ENCODE data around the gene CEACAM1. TPM values are rescaled to one million over a fixed set of nuclear protein-coding genes. Genes with fewer than 3 reads are reported as not detected.

The CEACAM1 gene
- total RNA-seq, 2 experiments from 2014 or later, result 1.2 to 2.0 TPM

DNA sequence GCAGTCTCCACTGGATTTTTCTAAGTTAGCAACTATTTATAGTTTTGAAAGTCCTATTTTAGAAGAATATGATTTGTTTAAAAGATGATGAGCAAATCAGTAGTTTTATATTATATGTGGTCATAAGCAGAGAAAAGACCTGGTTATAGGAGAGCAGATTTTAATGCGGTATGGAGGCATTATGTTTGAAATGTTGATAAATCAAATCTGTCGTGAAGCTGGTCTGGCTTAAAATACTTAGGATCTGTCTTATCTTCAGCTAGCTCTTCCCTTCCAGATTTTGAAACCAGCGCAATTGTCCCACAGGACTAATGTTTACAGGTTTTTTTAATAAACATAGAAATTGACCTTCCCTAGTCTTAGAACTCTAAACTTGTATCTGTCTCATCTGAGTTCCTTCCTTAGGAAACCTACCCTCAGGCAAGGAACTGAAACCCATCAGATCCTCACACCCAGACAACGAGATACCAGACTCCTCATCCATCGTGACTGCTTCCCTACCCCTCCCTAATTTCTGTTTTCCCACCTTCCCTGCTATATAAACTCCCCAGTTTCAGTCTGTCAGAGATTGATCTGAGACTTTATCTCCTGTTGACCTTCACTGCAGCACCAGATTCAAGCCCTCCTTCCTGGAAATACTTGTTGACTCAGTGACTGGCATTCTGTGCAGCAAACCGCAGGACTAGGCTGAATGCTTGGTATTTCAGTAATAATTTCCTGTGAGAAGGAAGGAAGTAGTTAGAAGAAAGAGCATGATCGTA lies 47.8 kb downstream of the CEACAM1 start:
- Mint-ChIP-seq H3K27ac (peak overlapping the region; percentile 42), H3K4me3 (peak overlapping the region; percentile 61), H3K36me3 (ENCODE audit: low read depth) (no peaks in the 10 kb centered on the region), H3K27me3 (no peaks in the 10 kb centered on the region), H3K9me3 (no peaks in the 10 kb centered on the region), H3K4me1 (ENCODE audit: low read depth) (peaks cover 20% of the 10 kb centered on the region)
- Histone ChIP-seq H3K27me3 (ENCODE audit: control insufficient read depth in 1 of 2, insufficient read depth in 2 of 2, low read length in 2 of 2) (no peaks in the 10 kb centered on the region), H3K27ac (ENCODE audit: low read depth in 1 of 2, low read length in 2 of 2) (no peak overlapping the region), H3K9me3 (ENCODE audit: control insufficient read depth in 1 of 2, insufficient read depth in 1 of 2, low read length in 2 of 2) (no peaks in the 10 kb centered on the region), H3K4me3 (ENCODE audit: low read length) (no peak overlapping the region), H3K4me1 (ENCODE audit: insufficient read depth, low read length) (peaks cover 18% of the 10 kb centered on the region), H3K36me3 (ENCODE audit: insufficient read depth, low read length) (no peaks in the 10 kb centered on the region)
- ChIA-PET CTCF (interaction anchor here (0.7 kb wide), 1 partner anchor 29 kb away, joined by 5 read pairs; no protein-coding TSS in a partner anchor), POLR2A (no interaction called here)
- DNase-seq (peak in 6 of 14 experiments; percentile 0 to 55 (median 11)), ATAC-seq (ENCODE audit: poor library complexity) (no peak)
- TF ChIP-seq, protein P1, sequence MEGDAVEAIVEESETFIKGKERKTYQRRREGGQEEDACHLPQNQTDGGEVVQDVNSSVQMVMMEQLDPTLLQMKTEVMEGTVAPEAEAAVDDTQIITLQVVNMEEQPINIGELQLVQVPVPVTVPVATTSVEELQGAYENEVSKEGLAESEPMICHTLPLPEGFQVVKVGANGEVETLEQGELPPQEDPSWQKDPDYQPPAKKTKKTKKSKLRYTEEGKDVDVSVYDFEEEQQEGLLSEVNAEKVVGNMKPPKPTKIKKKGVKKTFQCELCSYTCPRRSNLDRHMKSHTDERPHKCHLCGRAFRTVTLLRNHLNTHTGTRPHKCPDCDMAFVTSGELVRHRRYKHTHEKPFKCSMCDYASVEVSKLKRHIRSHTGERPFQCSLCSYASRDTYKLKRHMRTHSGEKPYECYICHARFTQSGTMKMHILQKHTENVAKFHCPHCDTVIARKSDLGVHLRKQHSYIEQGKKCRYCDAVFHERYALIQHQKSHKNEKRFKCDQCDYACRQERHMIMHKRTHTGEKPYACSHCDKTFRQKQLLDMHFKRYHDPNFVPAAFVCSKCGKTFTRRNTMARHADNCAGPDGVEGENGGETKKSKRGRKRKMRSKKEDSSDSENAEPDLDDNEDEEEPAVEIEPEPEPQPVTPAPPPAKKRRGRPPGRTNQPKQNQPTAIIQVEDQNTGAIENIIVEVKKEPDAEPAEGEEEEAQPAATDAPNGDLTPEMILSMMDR (IDR thresholded peaks at IDR 0.05), result no peak
- intact Hi-C loops (cut with DNase I, micrococcal nuclease), result no loop called here

DNA sequence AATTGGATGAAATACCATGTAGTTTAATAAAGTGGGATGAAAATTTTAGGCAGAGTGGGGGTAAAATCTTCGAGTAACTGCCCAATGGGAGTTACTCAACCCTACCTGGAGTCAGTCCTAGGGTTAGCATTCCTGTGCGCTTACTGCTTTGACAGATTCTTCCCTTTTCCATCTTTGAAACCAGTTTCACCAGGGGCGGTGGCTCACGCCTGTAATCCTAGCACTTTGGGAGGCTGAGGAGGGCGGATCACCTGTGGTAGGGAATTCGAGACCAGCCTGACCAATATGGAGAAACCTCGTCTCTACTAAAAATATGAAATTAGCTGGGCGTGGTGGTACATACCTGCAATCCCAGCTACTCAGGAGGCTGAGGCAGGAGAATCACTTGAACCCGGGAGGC lies 48.5 kb downstream of the CEACAM1 start:
- Mint-ChIP-seq H3K36me3 (ENCODE audit: low read depth) (no peaks in the 10 kb centered on the region), H3K27ac (no peak overlapping the region), H3K4me1 (ENCODE audit: low read depth) (peaks cover 20% of the 10 kb centered on the region), H3K4me3 (no peak overlapping the region), H3K9me3 (no peaks in the 10 kb centered on the region), H3K27me3 (no peaks in the 10 kb centered on the region)
- intact Hi-C loops (cut with DNase I, micrococcal nuclease), result no loop called here
- ATAC-seq (ENCODE audit: poor library complexity), result no peak
- H3K27ac ChIP-seq (ENCODE audit: low read depth in 1 of 2, low read length in 2 of 2), result no peak overlapping the region
- peaks cover 18% of the 10 kb centered on the region for H3K4me1 ChIP-seq (ENCODE audit: insufficient read depth, low read length)
- DNase-seq, result no peak
- H3K27me3 ChIP-seq (ENCODE audit: control insufficient read depth in 1 of 2, insufficient read depth in 2 of 2, low read length in 2 of 2), result no peaks in the 10 kb centered on the region
- TF ChIP-seq, protein P1 (IDR thresholded peaks at IDR 0.05), result no peak
- no peaks in the 10 kb centered on the region for H3K36me3 ChIP-seq (ENCODE audit: insufficient read depth, low read length)
- no peak overlapping the region for H3K4me3 ChIP-seq (ENCODE audit: low read length)
- H3K9me3 ChIP-seq (ENCODE audit: control insufficient read depth in 1 of 2, insufficient read depth in 1 of 2, low read length in 2 of 2), result no peaks in the 10 kb centered on the region
- CTCF ChIA-PET, result interaction anchor here (0.7 kb wide), 2 partner anchors 29 to 102 kb away, joined by 4 to 5 read pairs; no protein-coding TSS in a partner anchor
- POLR2A ChIA-PET, result no interaction called here

DNA sequence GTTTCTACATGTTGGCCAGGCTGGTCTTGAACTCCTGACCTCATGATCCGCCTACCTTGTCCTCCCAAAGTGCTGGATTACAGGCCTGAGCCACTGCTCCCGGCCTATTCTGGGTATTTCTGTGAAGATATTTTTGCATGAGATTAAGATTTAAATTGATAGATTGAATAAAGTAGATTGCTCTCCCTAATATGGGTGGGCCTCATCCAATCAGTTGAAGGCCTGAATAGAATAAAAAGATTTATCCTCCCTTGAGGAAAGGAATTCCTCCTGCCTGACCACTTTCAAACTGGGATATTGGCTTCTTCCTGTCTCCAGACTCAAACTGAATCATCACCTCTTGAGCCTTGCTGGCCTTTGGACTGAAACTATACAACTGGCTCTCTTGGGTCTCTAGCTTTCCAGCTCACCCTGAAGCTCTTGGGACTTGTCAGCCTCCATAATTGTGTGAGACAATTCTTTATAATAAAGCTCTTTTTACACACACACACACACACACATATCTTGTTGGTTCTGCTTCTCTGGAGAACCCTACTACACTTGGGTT lies 49.4 kb downstream of the CEACAM1 start:
- CTCF ChIA-PET, result no interaction called here
- Mint-ChIP-seq H3K4me1 (ENCODE audit: low read depth) (peaks cover 20% of the 10 kb centered on the region), H3K36me3 (ENCODE audit: low read depth) (no peaks in the 10 kb centered on the region), H3K9me3 (no peaks in the 10 kb centered on the region), H3K4me3 (no peak overlapping the region), H3K27me3 (no peaks in the 10 kb centered on the region), H3K27ac (no peak overlapping the region)
- ATAC-seq (ENCODE audit: poor library complexity) (no peak), DNase-seq (no peak)
- intact Hi-C loops (cut with DNase I, micrococcal nuclease), result no loop called here
- no peak overlapping the region for H3K27ac ChIP-seq (ENCODE audit: low read depth in 1 of 2, low read length in 2 of 2)
- H3K36me3 ChIP-seq (ENCODE audit: insufficient read depth, low read length), result no peaks in the 10 kb centered on the region
- no peaks in the 10 kb centered on the region for H3K9me3 ChIP-seq (ENCODE audit: control insufficient read depth in 1 of 2, insufficient read depth in 1 of 2, low read length in 2 of 2)
- no peaks in the 10 kb centered on the region for H3K27me3 ChIP-seq (ENCODE audit: control insufficient read depth in 1 of 2, insufficient read depth in 2 of 2, low read length in 2 of 2)
- TF ChIP-seq, protein P1 (IDR thresholded peaks at IDR 0.05), result no peak
- POLR2A ChIA-PET, result no interaction called here
- H3K4me3 ChIP-seq (ENCODE audit: low read length), result no peak overlapping the region
- peaks cover 18% of the 10 kb centered on the region for H3K4me1 ChIP-seq (ENCODE audit: insufficient read depth, low read length)

Measured in CD4-positive, alpha-beta T cell (primary cell).